Psoas muscle (tissue), 8 donors: ENCODE measurements around the gene MRPS18B. TPM values are rescaled to one million over a fixed set of nuclear protein-coding genes. Genes with fewer than 3 reads are reported as not detected.
A peak's percentile ranks its signal among the peaks of the same experiment; 100 is the strongest.

Experiments
- ATAC-seq, 4 donors: fragments of 200-7000 bp; cut with Tn5 transposase; one replicate each; pipeline ENCODE4 v1.9.1; 2020; ENCODE audit warnings: moderate library complexity in 3 of 4, mild to moderate bottlenecking in 2 of 4
- DNase-seq, 2 donors: peaks; one replicate each; pipeline ENCODE4 v3.0.0-alpha.2; 2020
- H3K27ac ChIP-seq: fragments of 200-600 bp; one replicate; pipeline ENCODE4 v1.8.0; 2022
- H3K27me3 ChIP-seq, 3 donors: fragments of 200-600 bp in 1 of 3; one replicate each; pipeline versions ENCODE4 v1.6.1 to v1.8.0; 2013 to 2022; ENCODE audit warnings: low read length in 2 of 3, mild to moderate bottlenecking in 2 of 3, moderate library complexity in 1 of 3; ENCODE audit not compliant: insufficient read depth in 3 of 3
- H3K36me3 ChIP-seq, 2 donors: fragments of 200-600 bp in 1 of 2; one replicate each; pipeline versions ENCODE4 v1.6.1 to v1.8.0; 2013 to 2022; ENCODE audit warnings: low read depth in 1 of 2, mild to moderate bottlenecking in 1 of 2, moderate library complexity in 1 of 2; ENCODE audit not compliant: insufficient read depth in 1 of 2
- H3K4me1 ChIP-seq: fragments of 200-600 bp; one replicate; pipeline ENCODE4 v1.8.0; 2022
- H3K4me3 ChIP-seq: fragments of 200-600 bp; one replicate; pipeline ENCODE4 v1.8.0; 2022; ENCODE audit warnings: mild to moderate bottlenecking
- H3K9me3 ChIP-seq: fragments of 200-600 bp; one replicate; pipeline ENCODE4 v1.8.0; 2022
- CTCF ChIP-seq: fragments of 200-600 bp; IDR thresholded peaks from one replicate; pipeline ENCODE4 v1.8.0; 2022; ENCODE audit warnings: antibody characterized with exemption
- WGBS, 3 donors: extraction: QIAGEN DNeasy Blood & Tissue Kit; methylation state at CpG; one replicate each; pipeline versions ENCODE4 v1.1.6 to v1.1.7; 2013; 5-methylcytosine and 5-hydroxymethylcytosine counted together
- intact Hi-C, 2 donors: fragments of 100-400 bp; cut with DNase I; formaldehyde crosslinking; loops; one replicate each; pipeline versions ENCODE4 v1.11.0 to v1.14.2; 2022
- polyA plus RNA-seq, 3 donors: library from polyadenylated mRNA; stranded (reverse); fragments of 200-250 nt; gene quantifications; one replicate each; pipeline ENCODE4 v1.2.3, GENCODE V29; 2013
- total RNA-seq, 4 donors: library from RNA; stranded (reverse); fragmentation: NEBNext Ultra II Directional in 2 of 4; extraction: Animal tissue kit (Norgen Biotek cat#: 25700) in 2 of 4; gene quantifications; one replicate each; pipeline versions ENCODE4 v1.2.1 to v1.2.4, GENCODE V29; 2021 to 2023
- donor health status: healthy with polysubstance abuse.
- donor health status: DM: no; HTN: no; CAD: no; lungs with moderate emphysema.
- donor health status: Bipolar disorder and iron deficiency.
- donor health status: healthy.
- donor health status: DM: yes; HTN: yes; CAD: no.
- donor health status: DM: no; HTN: no; CAD: no.
- donor health status: DM: no; HTN: no; CAD: no.
- donor health status: DM: yes; HTN: yes; CAD: no.

Gene MRPS18B
- total and polyA plus RNA-seq, 7 donors = 109 to 303 (median 184) TPM

GRCh38 chr6:30578051-30578450, 39.6 kb upstream of the MRPS18B start:
- peaks cover 22 to 90% of the 10 kb centered on the region in 2 donors for H3K36me3 ChIP-seq
- 96 to 99% (median 98%) methylated on average over 8 of the region's 8 CpGs for whole genome bisulfite sequencing, 3 donors
- no peak overlapping the region for H3K4me3 ChIP-seq
- H3K4me1 ChIP-seq = peaks cover 9% of the 10 kb centered on the region
- intact Hi-C loops = loop anchor here in 1 of 2 donors (5.0 kb wide), 1 partner anchor 34 kb away; no protein-coding TSS in a partner anchor
- DNase-seq = no peak
- no peaks in the 10 kb centered on the region for H3K27me3 ChIP-seq
- no peak for ATAC-seq
- H3K9me3 ChIP-seq = no peaks in the 10 kb centered on the region
- TF ChIP-seq CTCF = no peak
- H3K27ac ChIP-seq = no peak overlapping the region

GRCh38 chr6:30583921-30584320, 33.7 kb upstream of the MRPS18B start:
- no peak for TF ChIP-seq CTCF
- H3K4me3 ChIP-seq = no peak overlapping the region
- 86 to 90% (median 88%) methylated on average over 5 of the region's 5 CpGs for WGBS, 3 donors
- no peak overlapping the region for H3K27ac ChIP-seq
- intact Hi-C loops = no loop called here
- no peak for DNase-seq
- H3K27me3 ChIP-seq = no peaks in the 10 kb centered on the region
- ATAC-seq = no peak
- no peaks in the 10 kb centered on the region for H3K4me1 ChIP-seq
- H3K36me3 ChIP-seq = peaks cover 25 to 98% of the 10 kb centered on the region in 2 donors
- H3K9me3 ChIP-seq = no peaks in the 10 kb centered on the region

GRCh38 chr6:30589754-30590358, 27.8 kb upstream of the MRPS18B start:
- H3K4me3 ChIP-seq = no peak overlapping the region
- no peaks in the 10 kb centered on the region for H3K27me3 ChIP-seq
- ATAC-seq (no peak), DNase-seq (no peak)
- 91 to 94% (median 93%) methylated on average over 15 of the region's 15 CpGs for WGBS, 3 donors
- peaks cover 28 to 100% of the 10 kb centered on the region in 2 donors for H3K36me3 ChIP-seq
- H3K4me1 ChIP-seq = peaks cover 10% of the 10 kb centered on the region
- TF ChIP-seq CTCF = no peak
- intact Hi-C loops = no loop called here
- H3K27ac ChIP-seq = no peak overlapping the region
- H3K9me3 ChIP-seq = no peaks in the 10 kb centered on the region

GRCh38 chr6:30590509-30590908, 27.1 kb upstream of the MRPS18B start:
- peak overlapping the region; percentile 56 for H3K27ac ChIP-seq
- no peak for DNase-seq
- peaks cover 10% of the 10 kb centered on the region for H3K4me1 ChIP-seq
- peak; percentile 8 to 25 (median 16) for ATAC-seq
- no peak for TF ChIP-seq CTCF
- H3K27me3 ChIP-seq = no peaks in the 10 kb centered on the region
- intact Hi-C loops = no loop called here
- 62 to 75% (median 66%) methylated on average over 8 of the region's 8 CpGs for WGBS, 3 donors
- no peak overlapping the region for H3K4me3 ChIP-seq
- no peaks in the 10 kb centered on the region for H3K9me3 ChIP-seq
- peaks cover 26 to 99% of the 10 kb centered on the region in 2 donors for H3K36me3 ChIP-seq

GRCh38 chr6:30591008-30591407, 26.6 kb upstream of the MRPS18B start:
- WGBS, 3 donors = 40 to 69% (median 48%) methylated on average over 1 of the region's 1 CpG
- ATAC-seq (peak in 3 of 4 donors; percentile 22 to 50 (median 45)), DNase-seq (no peak)
- TF ChIP-seq CTCF = no peak
- peaks cover 10% of the 10 kb centered on the region for H3K4me1 ChIP-seq
- peaks cover 22 to 95% of the 10 kb centered on the region in 2 donors for H3K36me3 ChIP-seq
- no peaks in the 10 kb centered on the region for H3K27me3 ChIP-seq
- intact Hi-C loops = no loop called here
- H3K9me3 ChIP-seq = no peaks in the 10 kb centered on the region
- no peak overlapping the region for H3K4me3 ChIP-seq
- H3K27ac ChIP-seq = peak overlapping the region; percentile 56
